DND-41 (cell line): ENCODE data around the gene TCERG1L.
"Not testable (repeated sequence)": the region's sequence is repeated elsewhere in the genome, so short reads cannot be mapped to it uniquely, and the experiment has no call there.

ENCODE experiments used
- ATAC-seq: fragments of 200-7000 bp; cut with Tn5 transposase; 3 replicates; pipeline ENCODE4 v1.9.1; 2021; ENCODE audit warnings: low read depth; ENCODE audit not compliant: insufficient read depth
- DNase-seq: peaks from one replicate; pipeline ENCODE4 v3.0.0-alpha.2; 2020
- H2AFZ ChIP-seq: 2 replicates; pipeline ENCODE4 v1.6.0; 2012; ENCODE audit warnings: low read depth, low read length
- H3K27ac ChIP-seq: 2 replicates; pipeline ENCODE4 v1.5.1; 2012; ENCODE audit warnings: low read length, inconsistent platforms
- H3K27me3 ChIP-seq: fragments of 200-600 bp; sonication (generic); 2 replicates; pipeline ENCODE4 v1.6.0; 2012; ENCODE audit warnings: low read length, mild to moderate bottlenecking, inconsistent platforms; ENCODE audit not compliant: insufficient read depth, poor library complexity
- H3K36me3 ChIP-seq: 2 replicates; pipeline ENCODE4 v1.5.1; 2012; ENCODE audit warnings: low read length, inconsistent platforms; ENCODE audit not compliant: insufficient read depth
- H3K4me1 ChIP-seq: 2 replicates; pipeline ENCODE4 v1.5.1; 2012; ENCODE audit warnings: mild to moderate bottlenecking, low read length; ENCODE audit not compliant: insufficient read depth
- H3K4me2 ChIP-seq: 2 replicates; pipeline ENCODE4 v1.6.0; 2012; ENCODE audit warnings: mild to moderate bottlenecking, moderate library complexity, low read length, inconsistent platforms; ENCODE audit not compliant: insufficient read depth
- H3K4me3 ChIP-seq, 2 experiments: fragments of 200-600 bp in 1 of 2; shearing (Covaris generic) in 1 of 2; 2 replicates each; pipeline ENCODE4 v1.5.1; 2012 to 2016; ENCODE audit warnings: inconsistent platforms in 2 of 2, low read length in 2 of 2, mild to moderate bottlenecking in 2 of 2, low read depth in 1 of 2, moderate library complexity in 1 of 2
- H3K79me2 ChIP-seq: 2 replicates; pipeline ENCODE4 v1.6.0; 2012; ENCODE audit warnings: low read length, inconsistent platforms; ENCODE audit not compliant: insufficient read depth
- H3K9ac ChIP-seq: 2 replicates; pipeline ENCODE4 v1.6.0; 2012; ENCODE audit warnings: low read depth, mild to moderate bottlenecking, inconsistent platforms, low read length, moderate library complexity
- H3K9me3 ChIP-seq: 2 replicates; pipeline ENCODE4 v1.5.1; 2012; ENCODE audit warnings: low read length, moderate library complexity, mild to moderate bottlenecking, inconsistent platforms; ENCODE audit not compliant: insufficient read depth, severe bottlenecking
- H4K20me1 ChIP-seq: 2 replicates; pipeline ENCODE4 v1.6.0; 2012; ENCODE audit warnings: low read length; ENCODE audit not compliant: insufficient read depth
- CTCF ChIP-seq: IDR thresholded peaks from 2 replicates; pipeline ENCODE4 v1.5.1; 2012; ENCODE audit warnings: borderline replicate concordance, low read length, moderate library complexity, mild to moderate bottlenecking; ENCODE audit not compliant: poor library complexity, severe bottlenecking; ENCODE audit errors: extremely low read depth
- EZH2 ChIP-seq: IDR thresholded peaks from 3 replicates; pipeline ENCODE4 v1.6.1; 2012; ENCODE audit warnings: borderline replicate concordance, low read depth, mild to moderate bottlenecking, moderate library complexity, low read length, inconsistent platforms; ENCODE audit not compliant: severe bottlenecking

The TCERG1L gene

GRCh38 chr10:131080571-131080970 is 230.9 kb downstream of the TCERG1L start:
- Histone ChIP-seq H3K27me3 (no peaks in the 10 kb centered on the region), H4K20me1 (no peaks in the 10 kb centered on the region), H3K36me3 (no peaks in the 10 kb centered on the region), H3K9me3 (no peaks in the 10 kb centered on the region), H3K4me1 (peaks cover 52% of the 10 kb centered on the region), H3K79me2 (no peaks in the 10 kb centered on the region), H3K4me3 (no peak overlapping the region), H3K9ac (peak overlapping the region; percentile 36; the same call in 1 of the 2 replicates), H3K27ac (peak overlapping the region; percentile 84), H2AFZ (no peak overlapping the region), H3K4me2 (0 out of 2 replicates have a peak overlapping the region, but pooled peaks have one; percentile 46)
- DNase-seq, result no peak
- TF ChIP-seq CTCF (no peak), EZH2 (no peak)
- no peak for ATAC-seq

GRCh38 chr10:131079314-131079713 is 232.2 kb downstream of the TCERG1L start:
- H3K4me3 ChIP-seq, result no peak overlapping the region
- H3K79me2 ChIP-seq, result no peaks in the 10 kb centered on the region
- no peaks in the 10 kb centered on the region for H3K27me3 ChIP-seq
- no peaks in the 10 kb centered on the region for H3K9me3 ChIP-seq
- TF ChIP-seq CTCF (no peak), EZH2 (no peak)
- no peak for ATAC-seq
- H3K4me1 ChIP-seq, result peaks cover 40% of the 10 kb centered on the region
- no peaks in the 10 kb centered on the region for H3K36me3 ChIP-seq
- H4K20me1 ChIP-seq, result no peaks in the 10 kb centered on the region
- no peak overlapping the region for H3K9ac ChIP-seq
- DNase-seq, result no peak
- H3K27ac ChIP-seq, result no peak overlapping the region
- no peak overlapping the region for H3K4me2 ChIP-seq
- H2AFZ ChIP-seq, result no peak overlapping the region

GRCh38 chr10:131078882-131079280 is 232.6 kb downstream of the TCERG1L start:
- H4K20me1 ChIP-seq, H3K27ac ChIP-seq, H3K36me3 ChIP-seq, H3K9me3 ChIP-seq, DNase-seq, H3K9ac ChIP-seq, H3K4me3 ChIP-seq, ATAC-seq, H3K4me2 ChIP-seq, H3K79me2 ChIP-seq, H3K27me3 ChIP-seq, H2AFZ ChIP-seq: not testable (repeated sequence)
- H3K4me1 ChIP-seq, result peaks cover 36% of the 10 kb centered on the region

- ATAC-seq (no peak), DNase-seq (no peak)
- H3K9ac ChIP-seq, result no peak overlapping the region
- no peaks in the 10 kb centered on the region for H4K20me1 ChIP-seq
- no peak overlapping the region for H2AFZ ChIP-seq
- H3K4me1 ChIP-seq, result peaks cover 30% of the 10 kb centered on the region
- no peaks in the 10 kb centered on the region for H3K36me3 ChIP-seq
- H3K27me3 ChIP-seq, result no peaks in the 10 kb centered on the region
- TF ChIP-seq EZH2, result no peak
- no peaks in the 10 kb centered on the region for H3K9me3 ChIP-seq
- H3K79me2 ChIP-seq, result no peaks in the 10 kb centered on the region
- H3K4me2 ChIP-seq, result no peak overlapping the region
- H3K4me3 ChIP-seq, result no peak overlapping the region
- H3K27ac ChIP-seq, result no peak overlapping the region
These were observed 233.2 kb downstream of the TCERG1L start for GRCh38 chr10:131078131-131078881.
